Esophagus muscularis mucosa (tissue), 4 donors: ENCODE results near the gene FAM98A. TPM values are rescaled to one million over a fixed set of nuclear protein-coding genes. Genes with fewer than 3 reads are reported as not detected.

Source experiments
- DNase-seq: peaks from one replicate; pipeline ENCODE4 v3.0.0-alpha.2; 2017; ENCODE audit errors: extremely low spot score
- H3K27ac ChIP-seq, 4 donors: fragments of 200-600 bp; sonication (generic); replicated peaks in 1 of 4; 1 replicate in 3 of 4; 2 replicates in 1 of 4; pipeline ENCODE4 v1.5.1; 2016 to 2019; ENCODE audit warnings: mild to moderate bottlenecking in 1 of 4
- H3K27me3 ChIP-seq, 4 donors: fragments of 200-600 bp; sonication (generic); one replicate each; pipeline versions ENCODE4 v1.5.1 to v1.6.0; 2016 to 2019
- H3K36me3 ChIP-seq, 4 donors: fragments of 200-600 bp; sonication (generic); one replicate each; pipeline ENCODE4 v1.5.1; 2016 to 2019
- H3K4me1 ChIP-seq, 4 donors: fragments of 200-600 bp; sonication (generic); one replicate each; pipeline ENCODE4 v1.5.1; 2016 to 2019
- H3K4me3 ChIP-seq, 4 donors: fragments of 200-600 bp; sonication (generic); 1 replicate in 2 of 4; 2 replicates in 2 of 4; pipeline ENCODE4 v1.5.1; 2016 to 2019; ENCODE audit warnings: mild to moderate bottlenecking in 4 of 4, moderate library complexity in 1 of 4
- H3K9me3 ChIP-seq, 4 donors: fragments of 200-600 bp; sonication (generic); 1 replicate in 3 of 4; 2 replicates in 1 of 4; pipeline ENCODE4 v1.5.1; 2016 to 2019
- EP300 ChIP-seq: sonication (generic); formaldehyde crosslinking; IDR thresholded peaks from one replicate; pipeline ENCODE4 v1.6.1; 2017; ENCODE audit warnings: antibody characterized with exemption
- POLR2A ChIP-seq: fragments of 450-650 bp; IDR thresholded peaks from one replicate; pipeline ENCODE4 v1.6.1; 2017; ENCODE audit warnings: antibody characterized with exemption, moderate library complexity, mild to moderate bottlenecking, low read depth
- POLR2AphosphoS5 ChIP-seq, 2 donors: sonication (generic); formaldehyde crosslinking; IDR thresholded peaks; one replicate each; pipeline ENCODE4 v1.6.1; 2017; ENCODE audit warnings: antibody characterized with exemption in 2 of 2
- WGBS: methylation state at CpG from one replicate; pipeline ENCODE4 v1.1.5; 2018; 5-methylcytosine and 5-hydroxymethylcytosine counted together
- intact Hi-C: fragments of 100-400 bp; cut with DNase I; formaldehyde crosslinking; loops from one replicate; pipeline ENCODE4 v1.15.1; 2023
- total RNA-seq, 4 donors: library from RNA; depleted of rRNA; stranded (reverse); fragments of >200 nt; gene quantifications; one replicate each; pipeline versions ENCODE4 v1.1.0 to v1.2.1, GENCODE V29; 2016
- TF ChIP-seq, protein P1 (sequence below), 3 experiments: fragments of 200-600 bp in 2 of 3; fragments of 450-650 bp in 1 of 3; sonication (generic) in 2 of 3; IDR thresholded peaks; one replicate each; pipeline ENCODE4 v1.5.1; 2017 to 2019; ENCODE audit warnings: antibody characterized with exemption in 3 of 3, mild to moderate bottlenecking in 2 of 3, moderate library complexity in 1 of 3

The FAM98A gene
- total RNA-seq, 4 donors from 2014 or later: 32.0 to 337 (median 50.3) TPM

DNA sequence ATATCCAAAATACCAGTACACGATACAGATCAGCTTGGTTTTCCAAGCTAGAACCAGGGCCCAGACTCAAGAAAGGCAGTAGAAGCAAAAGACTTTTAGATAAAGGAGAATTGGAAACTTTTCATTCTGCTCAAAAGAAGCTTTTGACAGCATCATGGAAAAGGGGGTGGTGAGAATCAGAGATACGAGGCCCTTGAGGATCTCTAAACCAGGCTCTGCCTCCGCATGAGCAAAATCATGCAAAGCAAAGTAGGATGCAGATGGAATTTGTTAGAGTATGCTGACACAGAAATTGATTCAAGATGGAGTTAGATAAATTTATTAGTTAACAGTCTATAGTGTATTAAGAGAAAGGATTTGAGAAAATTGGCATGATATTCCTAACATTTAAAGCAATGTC, 39.8 kb downstream of the FAM98A start:
- Histone ChIP-seq H3K27me3 (no peaks in the 10 kb centered on the region), H3K4me1 (peaks cover 0 to 10% (median 3%) of the 10 kb centered on the region in 4 donors), H3K9me3 (no peaks in the 10 kb centered on the region), H3K36me3 (peaks cover 0 to 35% (median 5%) of the 10 kb centered on the region in 4 donors), H3K4me3 (no peak overlapping the region), H3K27ac (no peak overlapping the region)
- intact Hi-C loops: no loop called here
- TF ChIP-seq POLR2AphosphoS5 (IDR thresholded peaks at IDR 0.05) (no peak), POLR2A (no peak), EP300 (no peak)
- TF ChIP-seq, protein P1, sequence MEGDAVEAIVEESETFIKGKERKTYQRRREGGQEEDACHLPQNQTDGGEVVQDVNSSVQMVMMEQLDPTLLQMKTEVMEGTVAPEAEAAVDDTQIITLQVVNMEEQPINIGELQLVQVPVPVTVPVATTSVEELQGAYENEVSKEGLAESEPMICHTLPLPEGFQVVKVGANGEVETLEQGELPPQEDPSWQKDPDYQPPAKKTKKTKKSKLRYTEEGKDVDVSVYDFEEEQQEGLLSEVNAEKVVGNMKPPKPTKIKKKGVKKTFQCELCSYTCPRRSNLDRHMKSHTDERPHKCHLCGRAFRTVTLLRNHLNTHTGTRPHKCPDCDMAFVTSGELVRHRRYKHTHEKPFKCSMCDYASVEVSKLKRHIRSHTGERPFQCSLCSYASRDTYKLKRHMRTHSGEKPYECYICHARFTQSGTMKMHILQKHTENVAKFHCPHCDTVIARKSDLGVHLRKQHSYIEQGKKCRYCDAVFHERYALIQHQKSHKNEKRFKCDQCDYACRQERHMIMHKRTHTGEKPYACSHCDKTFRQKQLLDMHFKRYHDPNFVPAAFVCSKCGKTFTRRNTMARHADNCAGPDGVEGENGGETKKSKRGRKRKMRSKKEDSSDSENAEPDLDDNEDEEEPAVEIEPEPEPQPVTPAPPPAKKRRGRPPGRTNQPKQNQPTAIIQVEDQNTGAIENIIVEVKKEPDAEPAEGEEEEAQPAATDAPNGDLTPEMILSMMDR (IDR thresholded peaks at IDR 0.05): no peak
- 99% methylated on average over 3 of the region's 3 CpGs for WGBS
- no peak for DNase-seq

DNA sequence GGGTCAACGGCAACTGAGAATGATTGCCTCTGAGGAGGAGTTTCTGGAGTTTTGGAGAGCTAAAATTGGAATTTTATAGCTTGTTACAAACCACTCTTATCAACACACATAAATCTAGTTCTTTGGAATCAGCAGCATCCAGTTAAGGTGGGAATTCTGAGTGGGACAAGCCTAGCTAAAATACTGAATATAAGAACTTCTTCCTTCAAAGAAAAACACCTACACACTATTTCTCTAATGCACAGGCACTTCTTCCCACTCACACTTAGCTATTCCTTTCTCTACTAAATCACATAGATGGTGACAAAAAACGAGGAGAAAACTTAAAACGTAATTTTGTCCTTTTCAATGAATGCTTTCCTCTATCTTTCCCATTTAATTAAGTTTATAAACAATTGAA, 43.4 kb downstream of the FAM98A start:
- Histone ChIP-seq H3K36me3 (peaks cover 0 to 28% (median 1%) of the 10 kb centered on the region in 4 donors), H3K27ac (peak overlapping the region; percentile 14 to 56 (median 34)), H3K9me3 (no peaks in the 10 kb centered on the region), H3K4me1 (peaks cover 0 to 21% (median 5%) of the 10 kb centered on the region in 4 donors), H3K27me3 (no peaks in the 10 kb centered on the region), H3K4me3 (no peak overlapping the region)
- WGBS: 79% methylated on average over 3 of the region's 3 CpGs
- TF ChIP-seq POLR2A (no peak), POLR2AphosphoS5 (IDR thresholded peaks at IDR 0.05) (no peak), EP300 (no peak)
- TF ChIP-seq, protein P1 (IDR thresholded peaks at IDR 0.05): no peak
- intact Hi-C loops: no loop called here
- no peak for DNase-seq

DNA sequence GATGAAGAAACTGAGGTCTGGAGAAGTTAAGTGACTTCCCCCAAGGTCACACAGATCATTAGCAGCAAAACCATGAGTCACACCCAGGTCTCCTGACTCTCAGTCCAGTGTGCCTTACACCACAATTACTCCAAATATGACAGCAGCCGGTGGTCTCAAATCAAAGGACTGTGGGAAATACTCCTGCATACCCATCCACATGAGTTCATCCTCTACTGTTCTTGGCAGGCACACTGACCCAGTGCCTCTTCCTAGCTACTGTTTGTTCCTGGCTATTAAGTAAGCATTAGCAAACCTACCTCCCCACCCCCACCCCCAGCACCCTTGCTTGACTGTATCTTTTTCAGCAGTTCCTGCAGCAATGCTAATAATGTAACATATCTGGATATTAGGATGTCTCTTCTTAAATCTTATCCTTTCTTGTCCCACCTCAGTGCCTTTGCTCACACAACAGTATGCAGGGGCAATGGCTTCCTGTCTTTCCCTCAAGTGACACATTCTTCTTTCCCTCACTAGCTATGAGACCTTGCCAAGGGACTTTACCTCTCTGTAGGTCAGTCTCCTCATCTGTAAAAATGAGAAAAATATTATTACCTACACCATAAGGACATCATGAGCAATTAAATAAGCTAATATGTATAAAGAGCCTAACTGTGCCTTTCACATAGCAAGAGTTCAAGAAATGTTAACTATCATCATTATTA, 46.2 kb downstream of the FAM98A start:
- no peak for DNase-seq
- Histone ChIP-seq H3K4me3 (no peak overlapping the region), H3K27ac (no peak overlapping the region), H3K9me3 (no peaks in the 10 kb centered on the region), H3K27me3 (no peaks in the 10 kb centered on the region), H3K36me3 (peaks cover 0 to 37% (median 0%) of the 10 kb centered on the region in 4 donors), H3K4me1 (peaks cover 0 to 21% (median 5%) of the 10 kb centered on the region in 4 donors)
- intact Hi-C loops: no loop called here
- WGBS: 82% methylated on average over 1 of the region's 1 CpG
- TF ChIP-seq POLR2AphosphoS5 (IDR thresholded peaks at IDR 0.05) (no peak), POLR2A (no peak), EP300 (no peak)
- TF ChIP-seq, protein P1 (IDR thresholded peaks at IDR 0.05): no peak

DNA sequence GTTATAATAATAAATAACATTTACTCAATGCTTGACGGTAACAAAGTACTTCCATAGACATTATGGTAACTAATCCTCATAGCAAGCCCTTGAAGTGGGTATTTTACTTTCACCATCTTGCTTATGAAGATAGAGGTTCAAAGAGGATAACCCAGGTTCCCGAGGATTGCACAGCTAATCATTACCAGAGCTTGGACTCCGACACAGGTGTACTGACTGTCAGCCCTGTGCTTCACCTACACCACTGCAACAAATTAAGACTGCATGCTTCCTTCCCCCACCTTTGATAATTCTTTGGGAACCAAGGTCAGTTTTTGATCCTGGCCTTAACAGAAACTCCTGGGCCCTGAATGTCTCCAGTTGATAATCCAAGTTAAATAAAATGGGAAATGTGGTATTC, 48.9 kb downstream of the FAM98A start:
- Histone ChIP-seq H3K4me1 (peaks cover 0 to 16% (median 5%) of the 10 kb centered on the region in 4 donors), H3K36me3 (peaks cover 0 to 52% (median 0%) of the 10 kb centered on the region in 4 donors), H3K27ac (no peak overlapping the region), H3K9me3 (no peaks in the 10 kb centered on the region), H3K4me3 (no peak overlapping the region), H3K27me3 (no peaks in the 10 kb centered on the region)
- 87% methylated on average over 3 of the region's 3 CpGs for WGBS
- peak; percentile 31 for DNase-seq
- intact Hi-C loops: no loop called here
- TF ChIP-seq POLR2A (no peak), POLR2AphosphoS5 (IDR thresholded peaks at IDR 0.05) (no peak), EP300 (no peak)
- TF ChIP-seq, protein P1 (IDR thresholded peaks at IDR 0.05): no peak
